A549 (cell line): ENCODE data around the gene MKNK1.

Experiments
- CHD2 ChIP-seq: fragments of 150-350 bp; IDR thresholded peaks from 2 replicates; pipeline ENCODE4 v1.6.1; 2014; ENCODE audit warnings: low read length; ENCODE audit not compliant: partially characterized antibody
- CTCF ChIP-seq: fragments of >200 bp; sonication (Bioruptor Twin); formaldehyde crosslinking; IDR thresholded peaks from 3 replicates; pipeline ENCODE4 v1.5.1; 2016
- EP300 ChIP-seq, 2 experiments: fragments of >200 bp; sonication (Bioruptor Twin); formaldehyde crosslinking; IDR thresholded peaks; 2 replicates in 1 of 2; 3 replicates in 1 of 2; pipeline ENCODE4 v1.6.1; 2016 to 2017
- HMGXB4 ChIP-seq: fragments of 250-450 bp; sonication (Bioruptor Pico); IDR thresholded peaks from 2 replicates; pipeline ENCODE4 v1.5.0; 2021; ENCODE audit warnings: mild to moderate bottlenecking, moderate library complexity, borderline replicate concordance
- HOXB13 ChIP-seq: fragments of 250-450 bp; sonication (Bioruptor Pico); IDR thresholded peaks from 2 replicates; pipeline ENCODE4 v1.5.0; 2020; ENCODE audit warnings: low read depth, mild to moderate bottlenecking, moderate library complexity
- MAFK ChIP-seq: fragments of 450-650 bp; IDR thresholded peaks from 2 replicates; pipeline ENCODE4 v1.6.1; 2014; ENCODE audit not compliant: partially characterized antibody
- MAX ChIP-seq: IDR thresholded peaks from 2 replicates; pipeline ENCODE4 v1.6.1; 2012
- PHF8 ChIP-seq: fragments of 200-600 bp; sonication (generic); IDR thresholded peaks from 2 replicates; pipeline ENCODE4 v1.6.1; 2016; ENCODE audit warnings: low read depth, mild to moderate bottlenecking, antibody characterized with exemption, moderate library complexity, borderline replicate concordance
- POLR2A ChIP-seq: IDR thresholded peaks from 2 replicates; pipeline ENCODE4 v1.6.1; 2012; ENCODE audit warnings: mild to moderate bottlenecking, low read length
- RAD21 ChIP-seq, 2 experiments: fragments of >200 bp in 1 of 2; sonication (Bioruptor Twin) in 1 of 2; formaldehyde crosslinking in 1 of 2; IDR thresholded peaks in 1 of 2; conservative IDR thresholded peaks in 1 of 2; 2 replicates in 1 of 2; 3 replicates in 1 of 2; pipeline ENCODE4 v1.6.1; 2012 to 2018; ENCODE audit warnings: inconsistent platforms in 1 of 2
- REST ChIP-seq: fragments of 200-600 bp; sonication (generic); IDR thresholded peaks from 2 replicates; pipeline ENCODE4 v1.6.1; 2016; ENCODE audit warnings: antibody characterized with exemption, mild to moderate bottlenecking, moderate library complexity
- USF2 ChIP-seq: fragments of 450-650 bp; IDR thresholded peaks from 2 replicates; pipeline ENCODE4 v1.6.1; 2014; ENCODE audit warnings: antibody characterized with exemption

GRCh38 chr1:46533179-46533864 lies 70.7 kb downstream of the MKNK1 start:
- TF ChIP-seq CTCF (no peak; the same call in 2 of the 3 replicates), REST (no peak), CHD2 (no peak), RAD21 (conservative IDR thresholded peaks at IDR 0.05 in 1 of 2, IDR thresholded peaks at IDR 0.05 in 1 of 2) (no peak), USF2 (no peak), PHF8 (no peak), POLR2A (no peak), HMGXB4 (no peak), HOXB13 (CRISPR knock-in tag) (no peak), EP300 (IDR thresholded peaks at IDR 0.05) (no peak), MAFK (no peak), MAX (no peak)
